Stimulated activated naive CD4-positive, alpha-beta T cell treated with Interleukin-2 at 50 U/mL for 16 hours (primary cell): ENCODE data around the gene PTPN7.
A peak's percentile ranks its signal among the peaks of the same experiment; 100 is the strongest.
"Not testable (repeated sequence)": the region's sequence is repeated elsewhere in the genome, so short reads cannot be mapped to it uniquely, and the experiment has no call there.

ENCODE experiments used
- DNase-seq: peaks from one replicate; lab custom pipeline; 2025; lab: John Stamatoyannopoulos, UW

Gene PTPN7

GRCh38 chr1:202160377-202160940, at the start of gene PTPN7:
TSS of gene PTPN7 (minus strand) at chr1:202160602. CDS start at chr1:202159402, 1,200 bp downstream.
- peak; percentile 89 for DNase-seq

- DNase-seq: no peak
Measured at GRCh38 chr1:202208351-202208857, 48.0 kb upstream of the PTPN7 start.

- no peak for DNase-seq
Measured at GRCh38 chr1:202207292-202207691, 46.9 kb upstream of the PTPN7 start.

GRCh38 chr1:202205523-202206190, 45.3 kb upstream of the PTPN7 start:
- no peak for DNase-seq

GRCh38 chr1:202204065-202204464, 43.7 kb upstream of the PTPN7 start:
- DNase-seq: no peak

GRCh38 chr1:202203238-202204039, 43.0 kb upstream of the PTPN7 start:
- DNase-seq: no peak

GRCh38 chr1:202202500-202203168, 42.2 kb upstream of the PTPN7 start:
- DNase-seq: no peak

- DNase-seq: no peak
Measured at GRCh38 chr1:202201971-202202370, 41.6 kb upstream of the PTPN7 start.

GRCh38 chr1:202201266-202201665, 40.9 kb upstream of the PTPN7 start:
- DNase-seq: no peak

GRCh38 chr1:202200669-202201068, 40.3 kb upstream of the PTPN7 start:
- no peak for DNase-seq

- no peak for DNase-seq
Measured at GRCh38 chr1:202200112-202200548, 39.7 kb upstream of the PTPN7 start.

GRCh38 chr1:202199040-202199889, 38.9 kb upstream of the PTPN7 start:
- DNase-seq: no peak

- DNase-seq: no peak
Measured at GRCh38 chr1:202198366-202198724, 37.9 kb upstream of the PTPN7 start.

GRCh38 chr1:202197653-202198365, 37.4 kb upstream of the PTPN7 start:
- DNase-seq: no peak

- DNase-seq: no peak
Measured at GRCh38 chr1:202194328-202194648, 33.9 kb upstream of the PTPN7 start.

GRCh38 chr1:202193614-202194327, 33.4 kb upstream of the PTPN7 start, which contains the start of gene LGR6:
TSS of gene LGR6 (plus strand) at chr1:202193799. CDS start at chr1:202193990, 191 bp downstream.
- no peak for DNase-seq

GRCh38 chr1:202192770-202193613, 32.6 kb upstream of the PTPN7 start:
- peak; percentile 27 for DNase-seq

- DNase-seq: not testable (repeated sequence)
Measured at GRCh38 chr1:202191391-202191790, 31.0 kb upstream of the PTPN7 start.
